GM21515 (cell line): ENCODE measurements around the gene ZSCAN21.

Experiments
- ATAC-seq: cut with Tn5 transposase; IDR thresholded peaks from one replicate; pipeline ENCODE4 v1.9.1; 2021; ENCODE audit not compliant: unreplicated experiment

The ZSCAN21 gene

GRCh38 chr7:100095289-100095688 lies 45.7 kb downstream of the ZSCAN21 start:
- no peak for ATAC-seq

GRCh38 chr7:100095704-100096103 lies 46.1 kb downstream of the ZSCAN21 start:
- no peak for ATAC-seq

GRCh38 chr7:100098913-100099312 lies 49.3 kb downstream of the ZSCAN21 start:
- no peak for ATAC-seq

GRCh38 chr7:100099452-100099851 lies 49.9 kb downstream of the ZSCAN21 start:
- ATAC-seq, result no peak

GRCh38 chr7:100100420-100101015 lies 50.9 kb downstream of the ZSCAN21 start:
- ATAC-seq, result peak; percentile 58

GRCh38 chr7:100101016-100101862 lies 51.7 kb downstream of the ZSCAN21 start, which contains the start of the genes AP4M1 and MCM7:
Gene AP4M1, plus strand, starts transcription at chr7:100101643. Its CDS starts 72 bp downstream, at chr7:100101715.
Gene MCM7, minus strand, starts transcription at chr7:100101397. Its CDS starts 103 bp downstream, at chr7:100101294.
- ATAC-seq, result peak; percentile 74

- no peak for ATAC-seq
Measured at GRCh38 chr7:100102950-100103840, 53.6 kb downstream of the ZSCAN21 start.

- ATAC-seq, result no peak
Measured at GRCh38 chr7:100105534-100105933, 56.0 kb downstream of the ZSCAN21 start.

- no peak for ATAC-seq
Measured at GRCh38 chr7:100106633-100107032, 57.1 kb downstream of the ZSCAN21 start.

- ATAC-seq, result no peak
Measured at GRCh38 chr7:100107125-100107737, 57.7 kb downstream of the ZSCAN21 start.

- no peak for ATAC-seq
Measured at GRCh38 chr7:100107890-100108289, 58.3 kb downstream of the ZSCAN21 start.

- ATAC-seq, result no peak
Measured at GRCh38 chr7:100109521-100110163, 60.1 kb downstream of the ZSCAN21 start.

GRCh38 chr7:100111156-100111555 lies 61.6 kb downstream of the ZSCAN21 start:
- no peak for ATAC-seq

- no peak for ATAC-seq
Measured at GRCh38 chr7:100111914-100112313, 62.3 kb downstream of the ZSCAN21 start.
